Peyer's patch (tissue), 4 donors: ENCODE results near the gene SP5.

Source experiments
- POLR2A ChIP-seq, 2 donors: fragments of 450-650 bp; IDR thresholded peaks; one replicate each; pipeline ENCODE4 v1.5.1; 2017; ENCODE audit warnings: antibody characterized with exemption in 2 of 2, mild to moderate bottlenecking in 2 of 2, moderate library complexity in 2 of 2
- TF ChIP-seq, protein P1 (sequence below), 6 experiments: fragments of 450-650 bp in 4 of 6; fragments of 200-600 bp in 2 of 6; sonication (generic) in 1 of 6; IDR thresholded peaks; one replicate each; pipeline ENCODE4 v1.5.1; 2017 to 2019; ENCODE audit warnings: antibody characterized with exemption in 6 of 6, mild to moderate bottlenecking in 3 of 6, moderate library complexity in 1 of 6

DNA sequence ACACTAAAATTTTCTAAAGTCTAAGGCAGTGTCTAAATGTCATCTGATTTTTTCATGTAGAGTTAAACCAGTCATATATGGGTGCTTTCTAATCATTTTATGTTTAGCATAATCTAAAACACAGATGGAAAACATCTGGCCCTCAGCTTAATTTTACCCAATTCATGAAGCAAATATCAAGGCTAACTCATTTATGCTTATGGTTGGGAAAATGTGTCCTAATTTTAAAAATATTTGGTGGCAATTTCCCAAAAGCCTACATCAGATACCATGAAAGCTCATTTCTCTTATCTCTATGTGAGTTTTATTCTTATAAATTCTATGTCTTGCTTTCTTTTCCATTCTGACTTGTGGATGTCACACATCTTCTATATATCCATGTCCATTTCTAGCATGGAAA lies 7.2 kb downstream of the SP5 start:
- TF ChIP-seq, protein P1, sequence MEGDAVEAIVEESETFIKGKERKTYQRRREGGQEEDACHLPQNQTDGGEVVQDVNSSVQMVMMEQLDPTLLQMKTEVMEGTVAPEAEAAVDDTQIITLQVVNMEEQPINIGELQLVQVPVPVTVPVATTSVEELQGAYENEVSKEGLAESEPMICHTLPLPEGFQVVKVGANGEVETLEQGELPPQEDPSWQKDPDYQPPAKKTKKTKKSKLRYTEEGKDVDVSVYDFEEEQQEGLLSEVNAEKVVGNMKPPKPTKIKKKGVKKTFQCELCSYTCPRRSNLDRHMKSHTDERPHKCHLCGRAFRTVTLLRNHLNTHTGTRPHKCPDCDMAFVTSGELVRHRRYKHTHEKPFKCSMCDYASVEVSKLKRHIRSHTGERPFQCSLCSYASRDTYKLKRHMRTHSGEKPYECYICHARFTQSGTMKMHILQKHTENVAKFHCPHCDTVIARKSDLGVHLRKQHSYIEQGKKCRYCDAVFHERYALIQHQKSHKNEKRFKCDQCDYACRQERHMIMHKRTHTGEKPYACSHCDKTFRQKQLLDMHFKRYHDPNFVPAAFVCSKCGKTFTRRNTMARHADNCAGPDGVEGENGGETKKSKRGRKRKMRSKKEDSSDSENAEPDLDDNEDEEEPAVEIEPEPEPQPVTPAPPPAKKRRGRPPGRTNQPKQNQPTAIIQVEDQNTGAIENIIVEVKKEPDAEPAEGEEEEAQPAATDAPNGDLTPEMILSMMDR (IDR thresholded peaks at IDR 0.05) = no peak
- TF ChIP-seq POLR2A (IDR thresholded peaks at IDR 0.05) = no peak
